Suprapubic skin (tissue), 4 donors: ENCODE measurements around the gene DUOXA1.

Source experiments
- EP300 ChIP-seq: sonication (generic); formaldehyde crosslinking; IDR thresholded peaks from one replicate; pipeline ENCODE4 v1.6.1; 2017; ENCODE audit warnings: antibody characterized with exemption
- POLR2AphosphoS5 ChIP-seq, 3 donors: sonication (generic); formaldehyde crosslinking; IDR thresholded peaks; one replicate each; pipeline ENCODE4 v1.6.1; 2017; ENCODE audit warnings: antibody characterized with exemption in 3 of 3
- TF ChIP-seq, protein P1 (sequence below), 2 donors: fragments of 200-600 bp in 1 of 2; fragments of 450-650 bp in 1 of 2; sonication (generic) in 1 of 2; IDR thresholded peaks; one replicate each; pipeline ENCODE4 v1.5.1; 2016 to 2019; ENCODE audit warnings: antibody characterized with exemption in 2 of 2, mild to moderate bottlenecking in 1 of 2, moderate library complexity in 1 of 2

GRCh38 chr15:45147606-45148005 is 17.9 kb upstream of the DUOXA1 start:
- TF ChIP-seq, protein P1, sequence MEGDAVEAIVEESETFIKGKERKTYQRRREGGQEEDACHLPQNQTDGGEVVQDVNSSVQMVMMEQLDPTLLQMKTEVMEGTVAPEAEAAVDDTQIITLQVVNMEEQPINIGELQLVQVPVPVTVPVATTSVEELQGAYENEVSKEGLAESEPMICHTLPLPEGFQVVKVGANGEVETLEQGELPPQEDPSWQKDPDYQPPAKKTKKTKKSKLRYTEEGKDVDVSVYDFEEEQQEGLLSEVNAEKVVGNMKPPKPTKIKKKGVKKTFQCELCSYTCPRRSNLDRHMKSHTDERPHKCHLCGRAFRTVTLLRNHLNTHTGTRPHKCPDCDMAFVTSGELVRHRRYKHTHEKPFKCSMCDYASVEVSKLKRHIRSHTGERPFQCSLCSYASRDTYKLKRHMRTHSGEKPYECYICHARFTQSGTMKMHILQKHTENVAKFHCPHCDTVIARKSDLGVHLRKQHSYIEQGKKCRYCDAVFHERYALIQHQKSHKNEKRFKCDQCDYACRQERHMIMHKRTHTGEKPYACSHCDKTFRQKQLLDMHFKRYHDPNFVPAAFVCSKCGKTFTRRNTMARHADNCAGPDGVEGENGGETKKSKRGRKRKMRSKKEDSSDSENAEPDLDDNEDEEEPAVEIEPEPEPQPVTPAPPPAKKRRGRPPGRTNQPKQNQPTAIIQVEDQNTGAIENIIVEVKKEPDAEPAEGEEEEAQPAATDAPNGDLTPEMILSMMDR (IDR thresholded peaks at IDR 0.05): no peak
- TF ChIP-seq POLR2AphosphoS5 (IDR thresholded peaks at IDR 0.05) (no peak), EP300 (no peak)
